SU-DHL-6 (cell line): Measurements from ENCODE around the gene SPEF2.

ENCODE experiments used
- H2AFZ ChIP-seq: fragments of 200-600 bp; sonication (generic); 2 replicates; pipeline ENCODE4 v1.6.1; 2014; ENCODE audit warnings: low read depth, mild to moderate bottlenecking, moderate library complexity, mixed read lengths, antibody characterized with exemption, low read length; ENCODE audit not compliant: severe bottlenecking
- H3F3A ChIP-seq: fragments of 200-600 bp; shearing (Covaris generic); 2 replicates; pipeline ENCODE4 v1.6.0; 2016; ENCODE audit warnings: antibody characterized with exemption, mild to moderate bottlenecking; ENCODE audit not compliant: insufficient read depth
- H3K27ac ChIP-seq: fragments of 200-600 bp; sonication (generic); 2 replicates; pipeline ENCODE4 v1.5.1; 2016; ENCODE audit warnings: low read depth, mild to moderate bottlenecking, low read length, moderate library complexity, mixed read lengths
- H3K27me3 ChIP-seq: fragments of 200-600 bp; sonication (generic), shearing (Covaris generic); 2 replicates; pipeline ENCODE4 v1.6.0; 2014; ENCODE audit warnings: mild to moderate bottlenecking, low read length
- H3K36me3 ChIP-seq: fragments of 200-600 bp; sonication (generic); 2 replicates; pipeline ENCODE4 v1.6.1; 2014; ENCODE audit warnings: mild to moderate bottlenecking, low read length, mixed read lengths
- H3K4me2 ChIP-seq: fragments of 300-600, 200-600 bp; shearing (Covaris generic), sonication (generic); 2 replicates; pipeline ENCODE4 v1.6.0; 2014; ENCODE audit warnings: low read length, low read depth, mild to moderate bottlenecking; ENCODE audit not compliant: poor library complexity, severe bottlenecking
- H3K4me3 ChIP-seq: fragments of 200-600 bp; sonication (generic); 2 replicates; pipeline ENCODE4 v1.5.1; 2014; ENCODE audit warnings: antibody characterized with exemption, low read length, mild to moderate bottlenecking, mixed read lengths; ENCODE audit not compliant: insufficient read depth, poor library complexity, severe bottlenecking
- H3K79me2 ChIP-seq: fragments of 200-600 bp; sonication (generic); 2 replicates; pipeline ENCODE4 v1.6.1; 2014; ENCODE audit warnings: mild to moderate bottlenecking, low read length, moderate library complexity; ENCODE audit not compliant: insufficient read depth
- H3K9ac ChIP-seq: fragments of 200-600 bp; sonication (generic); 2 replicates; pipeline ENCODE4 v1.7.0; 2014; ENCODE audit warnings: mild to moderate bottlenecking, low read length
- H3K9me2 ChIP-seq: fragments of 200-600 bp; sonication (generic); replicated peaks from 2 replicates; pipeline ENCODE4 v1.6.1; 2014; ENCODE audit warnings: low read length; ENCODE audit not compliant: insufficient read depth
- H3K9me3 ChIP-seq: fragments of 200-600 bp; sonication (generic); 2 replicates; pipeline ENCODE4 v1.6.1; 2014; ENCODE audit warnings: low read length, mixed read lengths; ENCODE audit not compliant: insufficient read depth
- H4K20me1 ChIP-seq: fragments of 200-600 bp; sonication (generic); 2 replicates; pipeline ENCODE4 v1.6.1; 2014; ENCODE audit warnings: low read depth, mild to moderate bottlenecking, antibody characterized with exemption, low read length, moderate library complexity, mixed read lengths
- EZH2phosphoT487 ChIP-seq: fragments of 200-600 bp; sonication (generic), shearing (Covaris generic); conservative IDR thresholded peaks from 2 replicates; pipeline ENCODE4 v1.6.1; 2018; ENCODE audit warnings: mild to moderate bottlenecking, antibody characterized with exemption, low read length, moderate library complexity, mixed read lengths
- TF ChIP-seq, protein P1 (sequence below): fragments of 200-600 bp; sonication (generic); IDR thresholded peaks from one replicate; pipeline ENCODE4 v1.5.1; 2017; ENCODE audit warnings: antibody characterized with exemption, mild to moderate bottlenecking, low read length, moderate library complexity; ENCODE audit not compliant: insufficient read depth, poor library complexity, severe bottlenecking

SPEF2 gene

DNA sequence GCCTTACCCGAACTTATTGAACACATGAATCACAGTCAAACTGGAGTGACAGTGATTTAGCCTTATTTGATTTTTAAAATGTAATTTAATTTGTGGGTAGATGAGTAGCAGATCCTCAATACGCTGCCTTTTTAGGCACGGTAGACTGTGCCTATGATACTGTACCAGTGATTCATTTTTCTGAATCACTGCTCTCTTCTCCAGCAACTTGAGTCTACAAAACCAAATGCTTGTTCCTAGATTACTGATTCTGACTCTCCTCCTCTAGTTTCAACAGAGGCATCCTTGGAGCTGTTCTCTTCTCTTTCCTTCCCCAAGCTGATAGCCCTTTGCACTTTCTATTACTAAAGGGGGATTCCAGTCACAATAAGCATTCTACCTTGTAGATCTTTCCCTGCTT, 144.7 kb downstream of the SPEF2 start:
- no peaks in the 10 kb centered on the region for H3K9me3 ChIP-seq
- no peaks in the 10 kb centered on the region for H3K79me2 ChIP-seq
- H4K20me1 ChIP-seq = no peaks in the 10 kb centered on the region
- no peak overlapping the region for H2AFZ ChIP-seq
- no peak overlapping the region for H3K9ac ChIP-seq
- H3K4me2 ChIP-seq = no peak overlapping the region
- H3K9me2 ChIP-seq = no peaks in the 10 kb centered on the region
- no peaks in the 10 kb centered on the region for H3F3A ChIP-seq
- H3K27me3 ChIP-seq = no peaks in the 10 kb centered on the region
- no peak for TF ChIP-seq EZH2phosphoT487
- TF ChIP-seq, protein P1, sequence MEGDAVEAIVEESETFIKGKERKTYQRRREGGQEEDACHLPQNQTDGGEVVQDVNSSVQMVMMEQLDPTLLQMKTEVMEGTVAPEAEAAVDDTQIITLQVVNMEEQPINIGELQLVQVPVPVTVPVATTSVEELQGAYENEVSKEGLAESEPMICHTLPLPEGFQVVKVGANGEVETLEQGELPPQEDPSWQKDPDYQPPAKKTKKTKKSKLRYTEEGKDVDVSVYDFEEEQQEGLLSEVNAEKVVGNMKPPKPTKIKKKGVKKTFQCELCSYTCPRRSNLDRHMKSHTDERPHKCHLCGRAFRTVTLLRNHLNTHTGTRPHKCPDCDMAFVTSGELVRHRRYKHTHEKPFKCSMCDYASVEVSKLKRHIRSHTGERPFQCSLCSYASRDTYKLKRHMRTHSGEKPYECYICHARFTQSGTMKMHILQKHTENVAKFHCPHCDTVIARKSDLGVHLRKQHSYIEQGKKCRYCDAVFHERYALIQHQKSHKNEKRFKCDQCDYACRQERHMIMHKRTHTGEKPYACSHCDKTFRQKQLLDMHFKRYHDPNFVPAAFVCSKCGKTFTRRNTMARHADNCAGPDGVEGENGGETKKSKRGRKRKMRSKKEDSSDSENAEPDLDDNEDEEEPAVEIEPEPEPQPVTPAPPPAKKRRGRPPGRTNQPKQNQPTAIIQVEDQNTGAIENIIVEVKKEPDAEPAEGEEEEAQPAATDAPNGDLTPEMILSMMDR = no peak
- H3K4me3 ChIP-seq = no peak overlapping the region
- H3K27ac ChIP-seq = no peak overlapping the region
- H3K36me3 ChIP-seq = no peaks in the 10 kb centered on the region

DNA sequence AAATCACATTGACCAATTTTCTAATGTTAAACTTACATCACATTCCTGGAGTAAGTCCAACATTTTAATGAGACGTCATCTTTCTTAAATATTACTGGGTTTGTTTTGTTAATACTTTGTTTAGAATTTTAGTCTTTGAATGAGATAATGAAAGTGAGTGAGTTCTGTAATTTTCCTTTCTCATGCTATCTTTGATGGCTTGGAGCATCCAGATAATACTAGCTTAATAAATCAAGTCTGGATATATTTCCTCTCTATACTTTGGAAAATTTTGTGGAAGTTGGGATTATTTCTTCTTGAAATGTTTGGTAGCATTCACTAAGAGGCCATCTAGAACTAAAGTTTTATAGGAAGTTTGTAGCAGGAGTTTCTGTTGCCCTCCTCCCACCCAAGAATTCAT, 148.3 kb downstream of the SPEF2 start:
- H4K20me1 ChIP-seq = no peaks in the 10 kb centered on the region
- TF ChIP-seq EZH2phosphoT487 = no peak
- TF ChIP-seq, protein P1 = no peak
- H3K27ac ChIP-seq = no peak overlapping the region
- H3K36me3 ChIP-seq = no peaks in the 10 kb centered on the region
- H3K4me3 ChIP-seq = no peak overlapping the region
- H3F3A ChIP-seq = no peaks in the 10 kb centered on the region
- H3K79me2 ChIP-seq = no peaks in the 10 kb centered on the region
- H3K9ac ChIP-seq = no peak overlapping the region
- no peak overlapping the region for H3K4me2 ChIP-seq
- H3K27me3 ChIP-seq = no peaks in the 10 kb centered on the region
- H2AFZ ChIP-seq = no peak overlapping the region
- no peaks in the 10 kb centered on the region for H3K9me2 ChIP-seq
- no peaks in the 10 kb centered on the region for H3K9me3 ChIP-seq

DNA sequence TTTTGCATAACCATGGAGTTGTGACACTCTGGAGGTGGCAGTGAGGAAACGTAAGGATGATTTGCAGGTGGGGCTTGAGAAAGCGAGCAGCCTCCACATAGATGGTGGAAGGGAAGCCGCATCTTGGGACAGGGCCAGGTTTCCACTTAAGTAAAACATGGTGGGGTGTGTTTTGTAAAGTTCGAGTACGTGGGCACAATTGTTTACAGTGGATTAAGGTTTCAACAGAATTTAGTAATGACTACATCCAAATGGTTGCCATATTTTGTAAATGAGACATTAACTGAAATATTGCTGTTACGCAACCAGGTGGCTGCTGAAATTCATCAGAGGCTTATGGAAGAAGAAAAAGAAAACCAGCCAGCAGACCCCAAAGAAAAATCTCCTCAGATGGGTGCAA, 153.6 kb downstream of the SPEF2 start:
- no peaks in the 10 kb centered on the region for H3K36me3 ChIP-seq
- H4K20me1 ChIP-seq = no peaks in the 10 kb centered on the region
- no peak overlapping the region for H3K4me2 ChIP-seq
- no peaks in the 10 kb centered on the region for H3K9me3 ChIP-seq
- TF ChIP-seq, protein P1 = no peak
- no peak for TF ChIP-seq EZH2phosphoT487
- no peaks in the 10 kb centered on the region for H3K27me3 ChIP-seq
- H3K9ac ChIP-seq = no peak overlapping the region
- H3K27ac ChIP-seq = no peak overlapping the region
- H3F3A ChIP-seq = no peaks in the 10 kb centered on the region
- no peak overlapping the region for H3K4me3 ChIP-seq
- H3K9me2 ChIP-seq = no peaks in the 10 kb centered on the region
- H3K79me2 ChIP-seq = no peaks in the 10 kb centered on the region
- H2AFZ ChIP-seq = no peak overlapping the region

DNA sequence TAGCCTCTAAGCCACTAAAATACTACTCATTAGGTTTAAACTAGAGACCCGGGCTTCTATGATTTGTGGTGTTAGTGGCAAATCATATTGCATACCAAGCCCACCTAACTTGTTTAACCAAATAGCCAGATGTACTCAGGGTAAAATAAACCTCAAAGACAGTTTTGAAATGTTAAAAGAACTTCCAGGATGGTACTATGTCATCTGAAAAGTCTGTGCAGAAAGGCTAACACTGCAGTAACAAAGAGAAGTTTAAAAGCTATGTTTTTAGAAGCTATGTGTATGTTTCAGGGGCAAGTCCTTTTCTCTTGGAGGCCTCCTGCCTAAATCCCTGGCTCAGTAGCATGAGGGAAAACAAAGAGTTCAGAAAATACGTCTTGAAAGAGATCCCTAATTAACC, 154.2 kb downstream of the SPEF2 start:
- Histone ChIP-seq H3K4me3 (no peak overlapping the region), H4K20me1 (no peaks in the 10 kb centered on the region), H3K27ac (no peak overlapping the region), H2AFZ (no peak overlapping the region), H3K9ac (no peak overlapping the region), H3K36me3 (no peaks in the 10 kb centered on the region), H3K9me2 (no peaks in the 10 kb centered on the region), H3K9me3 (no peaks in the 10 kb centered on the region), H3F3A (no peaks in the 10 kb centered on the region), H3K27me3 (no peaks in the 10 kb centered on the region), H3K79me2 (no peaks in the 10 kb centered on the region), H3K4me2 (no peak overlapping the region)
- TF ChIP-seq EZH2phosphoT487 = no peak
- TF ChIP-seq, protein P1 = no peak
